Ovary (tissue), 9 donors: Measurements from ENCODE around the gene TBC1D14. TPM values are rescaled to one million over a fixed set of nuclear protein-coding genes. Genes with fewer than 3 reads are reported as not detected.

Experiments used
- DNase-seq, 5 donors: peaks; one replicate each; pipeline ENCODE4 v3.0.0-alpha.2; 2019 to 2020
- H3K27ac ChIP-seq, 2 donors: fragments of 200-600 bp; one replicate each; pipeline versions ENCODE4 v1.5.1 to v1.8.0; 2019 to 2022
- H3K27me3 ChIP-seq: fragments of 200-600 bp; one replicate; pipeline ENCODE4 v1.8.0; 2022
- H3K36me3 ChIP-seq: fragments of 200-600 bp; sonication (generic); one replicate; pipeline ENCODE4 v1.5.1; 2019
- H3K4me1 ChIP-seq: one replicate; pipeline ENCODE4 v1.8.1; 2013; ENCODE audit warnings: mild to moderate bottlenecking, moderate library complexity; ENCODE audit not compliant: insufficient read depth
- H3K4me3 ChIP-seq: fragments of 200-600 bp; sonication (generic); one replicate; pipeline ENCODE4 v1.5.1; 2017
- H3K9me3 ChIP-seq, 2 donors: fragments of 200-600 bp in 1 of 2; sonication (generic) in 1 of 2; one replicate each; pipeline versions ENCODE4 v1.5.1 to v1.8.1; 2013 to 2019; ENCODE audit warnings: mild to moderate bottlenecking in 1 of 2, moderate library complexity in 1 of 2
- EP300 ChIP-seq: sonication (generic); formaldehyde crosslinking; IDR thresholded peaks from one replicate; pipeline ENCODE4 v1.6.1; 2017; ENCODE audit warnings: antibody characterized with exemption
- POLR2A ChIP-seq: fragments of 450-650 bp; IDR thresholded peaks from one replicate; pipeline ENCODE4 v1.6.1; 2017; ENCODE audit warnings: antibody characterized with exemption, mild to moderate bottlenecking, moderate library complexity
- WGBS, 3 donors: extraction: QIAGEN DNeasy Blood & Tissue Kit in 1 of 3; methylation state at CpG; one replicate each; pipeline versions ENCODE4 v1.1.5 to v1.1.7; 2013 to 2017; 5-methylcytosine and 5-hydroxymethylcytosine counted together
- intact Hi-C, 4 donors: fragments of 100-400 bp; cut with DNase I; formaldehyde crosslinking; loops; one replicate each; pipeline versions ENCODE4 v1.11.0 to v1.15.1; 2022 to 2023
- polyA plus RNA-seq, 2 donors: library from polyadenylated mRNA; stranded (reverse); fragments of 200-250 nt in 1 of 2; fragments of 350-450 nt in 1 of 2; fragmentation: Illumina TruSeq in 1 of 2; extraction: RNeasy Lipid Tissue Mini Kit (QIAGEN cat#74804) in 1 of 2; gene quantifications; one replicate each; pipeline ENCODE4 v1.2.3, GENCODE V29; 2013 to 2014
- total RNA-seq, 7 donors: library from RNA; depleted of rRNA in 2 of 7; stranded (reverse); fragments of >200 nt in 2 of 7; fragmentation: NEBNext Ultra II Directional in 3 of 7; extraction: Animal tissue kit (Norgen Biotek cat#: 25700) in 3 of 7; gene quantifications; one replicate each; pipeline versions ENCODE4 v1.1.0 to v1.2.4, GENCODE V29; 2016 to 2023
- TF ChIP-seq, protein P1 (sequence below), 3 donors: fragments of 450-650 bp in 2 of 3; fragments of 200-600 bp in 1 of 3; IDR thresholded peaks; one replicate each; pipeline versions ENCODE4 v1.5.1 to v1.8.0; 2016 to 2022; ENCODE audit warnings: antibody characterized with exemption in 3 of 3, mild to moderate bottlenecking in 1 of 3
- donor health status: DM: no; HTN: no; CAD: no; lungs with moderate emphysema.
- donor health status: DM: no; HTN: no; CAD: no.
- donor health status: Bipolar disorder and iron deficiency.
- donor health status: DM: yes; HTN: yes; CAD: no.
- donor health status: DM: no; HTN: no; CAD: no.
- donor health status: DM: yes; HTN: yes; CAD: no.

The TBC1D14 gene
- total and polyA plus RNA-seq, 9 donors: 19.9 to 40.0 (median 34.4) TPM

DNA sequence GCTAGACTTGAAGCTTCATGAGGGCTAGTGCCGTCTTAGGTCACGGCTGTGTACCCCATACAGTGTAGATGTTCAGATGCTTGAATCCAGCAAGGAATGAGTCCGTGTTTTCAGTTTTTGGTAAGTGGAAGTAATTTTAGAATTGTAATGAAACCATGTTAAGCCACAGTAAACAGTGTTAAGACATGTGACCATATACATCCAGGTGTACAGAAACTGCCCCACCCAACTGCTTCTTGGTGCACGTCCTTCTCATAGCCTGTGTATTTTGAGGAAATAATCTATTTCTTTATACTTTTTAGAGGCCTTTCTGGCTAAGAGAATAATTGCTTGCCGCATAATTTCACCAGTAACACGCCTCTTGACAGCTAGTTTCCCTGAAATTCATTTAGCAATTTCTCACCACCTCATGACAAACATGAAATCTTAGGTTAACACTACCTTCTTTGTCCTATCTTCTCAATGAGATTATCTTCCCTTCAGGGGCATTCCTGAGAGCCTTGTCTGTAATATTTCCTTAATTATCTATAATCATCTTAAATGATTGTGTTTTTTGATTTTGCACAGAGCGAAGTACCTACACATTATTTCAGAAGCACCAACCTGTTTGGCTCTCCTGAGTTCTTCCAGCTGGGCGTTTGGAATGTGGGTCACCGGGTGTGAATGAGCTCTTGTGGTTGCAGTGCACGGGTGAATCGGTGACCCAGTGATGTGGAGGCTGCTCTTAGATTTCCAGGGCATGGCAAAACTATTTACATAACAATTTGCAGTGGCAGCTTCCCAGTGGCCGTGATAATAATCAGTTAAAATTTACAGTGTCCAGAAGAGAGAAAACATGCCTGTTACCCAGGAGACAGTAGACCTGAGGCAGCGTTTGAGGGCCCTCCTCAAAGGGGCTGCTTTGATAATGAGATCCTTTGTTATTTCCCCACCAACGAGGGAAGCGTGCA lies 83.4 kb downstream of the TBC1D14 start:
- H3K4me3 ChIP-seq: no peak overlapping the region
- TF ChIP-seq EP300 (no peak), POLR2A (no peak)
- TF ChIP-seq, protein P1, sequence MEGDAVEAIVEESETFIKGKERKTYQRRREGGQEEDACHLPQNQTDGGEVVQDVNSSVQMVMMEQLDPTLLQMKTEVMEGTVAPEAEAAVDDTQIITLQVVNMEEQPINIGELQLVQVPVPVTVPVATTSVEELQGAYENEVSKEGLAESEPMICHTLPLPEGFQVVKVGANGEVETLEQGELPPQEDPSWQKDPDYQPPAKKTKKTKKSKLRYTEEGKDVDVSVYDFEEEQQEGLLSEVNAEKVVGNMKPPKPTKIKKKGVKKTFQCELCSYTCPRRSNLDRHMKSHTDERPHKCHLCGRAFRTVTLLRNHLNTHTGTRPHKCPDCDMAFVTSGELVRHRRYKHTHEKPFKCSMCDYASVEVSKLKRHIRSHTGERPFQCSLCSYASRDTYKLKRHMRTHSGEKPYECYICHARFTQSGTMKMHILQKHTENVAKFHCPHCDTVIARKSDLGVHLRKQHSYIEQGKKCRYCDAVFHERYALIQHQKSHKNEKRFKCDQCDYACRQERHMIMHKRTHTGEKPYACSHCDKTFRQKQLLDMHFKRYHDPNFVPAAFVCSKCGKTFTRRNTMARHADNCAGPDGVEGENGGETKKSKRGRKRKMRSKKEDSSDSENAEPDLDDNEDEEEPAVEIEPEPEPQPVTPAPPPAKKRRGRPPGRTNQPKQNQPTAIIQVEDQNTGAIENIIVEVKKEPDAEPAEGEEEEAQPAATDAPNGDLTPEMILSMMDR (IDR thresholded peaks at IDR 0.05): no peak
- no peak for DNase-seq
- intact Hi-C loops: no loop called here
- 64 to 71% (median 67%) methylated on average over 15 of the region's 15 CpGs for WGBS, 3 donors
- no peaks in the 10 kb centered on the region for H3K9me3 ChIP-seq
- peaks cover 5% of the 10 kb centered on the region for H3K4me1 ChIP-seq
- H3K27ac ChIP-seq: no peak overlapping the region
- H3K27me3 ChIP-seq: no peaks in the 10 kb centered on the region
- H3K36me3 ChIP-seq: no peaks in the 10 kb centered on the region

DNA sequence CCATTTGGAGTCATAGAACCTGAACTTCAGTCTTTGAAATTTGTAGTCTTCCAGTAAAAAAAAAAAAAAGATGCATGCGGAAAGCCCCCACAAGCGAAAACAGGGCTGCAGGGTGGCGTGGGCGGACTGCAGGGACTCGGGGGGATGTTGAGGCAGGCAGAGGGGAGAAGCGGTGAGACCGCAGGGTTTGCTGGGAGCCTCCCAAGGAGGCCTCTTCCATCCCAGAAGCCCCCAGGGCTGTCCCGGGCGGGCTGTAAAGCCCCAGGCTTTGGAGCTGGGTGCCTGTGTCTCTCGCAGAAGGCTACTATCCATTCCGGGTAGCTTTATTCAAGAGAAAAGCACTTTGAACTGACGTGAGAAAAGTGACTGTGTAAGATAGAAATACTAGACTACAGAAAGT lies 86.9 kb downstream of the TBC1D14 start:
- no peak overlapping the region for H3K4me3 ChIP-seq
- no peaks in the 10 kb centered on the region for H3K27me3 ChIP-seq
- TF ChIP-seq EP300 (no peak), POLR2A (no peak)
- TF ChIP-seq, protein P1 (IDR thresholded peaks at IDR 0.05): no peak
- no peak for DNase-seq
- H3K9me3 ChIP-seq: no peaks in the 10 kb centered on the region
- no peaks in the 10 kb centered on the region for H3K36me3 ChIP-seq
- H3K4me1 ChIP-seq: no peaks in the 10 kb centered on the region
- intact Hi-C loops: no loop called here
- 94 to 96% (median 95%) methylated on average over 12 of the region's 12 CpGs for WGBS, 3 donors
- no peak overlapping the region for H3K27ac ChIP-seq

DNA sequence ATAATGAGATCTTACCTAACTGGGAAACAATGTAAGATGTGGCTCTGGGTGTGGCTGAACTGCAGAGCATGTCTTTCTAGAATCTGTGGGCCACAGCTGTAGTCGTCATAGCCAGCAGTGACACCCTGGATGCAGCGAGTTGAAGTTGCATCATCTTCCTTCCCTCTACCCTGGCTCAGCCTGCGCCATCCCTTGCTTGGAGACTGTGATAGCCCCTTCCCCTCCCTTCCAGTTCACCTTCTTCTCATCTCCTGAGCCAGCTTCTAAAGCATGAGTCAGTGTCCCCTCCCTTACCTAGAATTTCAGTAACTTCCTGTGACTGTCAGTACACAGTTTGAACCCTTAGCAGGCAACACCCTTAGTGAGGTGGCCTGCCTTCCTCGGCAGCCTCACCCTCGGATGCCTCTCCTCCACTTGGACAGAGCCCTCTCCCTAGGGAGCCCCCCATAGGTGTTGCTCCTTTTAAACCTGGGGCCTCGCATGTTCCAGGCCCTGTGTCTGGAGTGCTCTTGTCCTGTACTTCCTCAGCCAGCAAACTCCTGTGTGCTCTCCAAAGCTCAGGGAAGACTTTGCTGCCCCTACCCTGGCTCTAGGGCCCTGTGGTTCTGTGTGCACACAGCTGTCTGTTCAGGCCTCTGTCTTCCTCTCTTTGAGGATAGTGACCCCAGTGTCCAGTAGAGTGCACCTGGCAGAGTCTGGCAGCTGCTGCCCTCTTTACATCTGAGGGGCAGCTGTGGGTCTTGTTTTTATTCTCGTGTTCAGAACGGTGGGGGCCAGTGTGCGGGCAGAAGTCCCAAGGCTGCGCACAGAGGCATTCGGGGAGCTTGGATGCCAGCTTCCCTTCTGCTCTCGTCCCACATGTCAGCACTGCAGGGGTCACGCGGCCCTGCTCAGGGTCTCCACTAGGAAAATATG lies 89.8 kb downstream of the TBC1D14 start:
- Histone ChIP-seq H3K27ac (no peak overlapping the region), H3K9me3 (no peaks in the 10 kb centered on the region), H3K36me3 (no peaks in the 10 kb centered on the region), H3K4me1 (no peaks in the 10 kb centered on the region), H3K27me3 (no peaks in the 10 kb centered on the region), H3K4me3 (no peak overlapping the region)
- TF ChIP-seq, protein P1 (IDR thresholded peaks at IDR 0.05): no peak
- TF ChIP-seq EP300 (no peak), POLR2A (no peak)
- DNase-seq: no peak
- WGBS, 3 donors: 81 to 92% (median 88%) methylated on average over 14 of the region's 14 CpGs
- intact Hi-C loops: no loop called here

DNA sequence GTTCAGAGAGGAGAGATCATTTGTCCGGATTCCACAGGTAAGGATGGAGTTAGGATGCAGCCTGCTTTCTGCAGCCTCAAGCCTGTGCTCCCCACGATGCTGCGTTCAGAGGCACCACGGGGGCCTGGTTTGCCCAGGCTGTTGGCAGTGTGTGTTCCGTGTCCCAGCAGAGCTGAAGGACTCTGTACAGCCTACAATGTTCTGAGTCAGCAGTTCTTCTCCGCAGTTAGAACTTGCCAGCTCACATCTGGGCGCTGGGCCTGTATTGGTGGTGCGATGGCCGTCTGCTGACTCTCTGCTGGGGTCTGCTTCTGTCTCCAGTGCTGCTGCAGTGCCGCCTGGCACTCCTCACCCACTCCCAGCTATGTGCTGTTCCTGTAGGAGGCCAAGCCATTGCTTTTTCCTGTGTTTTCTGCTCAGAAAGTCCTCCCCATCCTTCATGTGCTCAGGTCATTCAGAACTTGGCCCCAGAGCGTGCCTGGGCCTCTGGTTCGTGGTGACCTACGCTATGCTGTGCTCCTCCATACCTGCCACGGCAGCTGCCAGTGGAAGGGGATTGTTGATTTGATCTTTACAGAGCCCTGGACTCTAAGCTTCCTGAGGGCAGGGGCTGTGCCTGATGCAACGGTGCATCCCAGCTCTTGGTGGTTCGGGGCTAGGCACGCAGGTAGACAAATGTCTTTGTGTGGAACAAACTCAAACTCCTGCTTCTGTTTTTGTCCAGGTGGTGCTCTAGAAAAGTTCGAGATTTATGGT lies 91.0 kb downstream of the TBC1D14 start:
- 94 to 95% (median 94%) methylated on average over 18 of the region's 18 CpGs for WGBS, 3 donors
- no peak overlapping the region for H3K4me3 ChIP-seq
- no peak overlapping the region for H3K27ac ChIP-seq
- no peaks in the 10 kb centered on the region for H3K9me3 ChIP-seq
- TF ChIP-seq, protein P1 (IDR thresholded peaks at IDR 0.05): no peak
- no peak for TF ChIP-seq EP300
- TF ChIP-seq POLR2A: no peak
- H3K27me3 ChIP-seq: no peaks in the 10 kb centered on the region
- intact Hi-C loops: no loop called here
- H3K36me3 ChIP-seq: no peaks in the 10 kb centered on the region
- no peaks in the 10 kb centered on the region for H3K4me1 ChIP-seq
- no peak for DNase-seq
